Stimulated activated CD8-positive, alpha-beta memory T cell treated with anti-CD3 and anti-CD28 coated beads, Interleukin-12 subunit alpha, Interleukin-12 subunit beta, amount 100 ng/mL, for 24 hours (primary cell): ENCODE measurements around the gene BMAL2.

Experiments
- DNase-seq: peaks from one replicate; pipeline ENCODE4 v3.0.0-alpha.2; 2020; ENCODE audit errors: extremely low read depth

BMAL2 gene

GRCh38 chr12:27359578-27360340, 27.1 kb downstream of the BMAL2 start:
- no peak for DNase-seq

- DNase-seq = no peak
Measured at GRCh38 chr12:27361372-27361771, 28.7 kb downstream of the BMAL2 start.

DNA sequence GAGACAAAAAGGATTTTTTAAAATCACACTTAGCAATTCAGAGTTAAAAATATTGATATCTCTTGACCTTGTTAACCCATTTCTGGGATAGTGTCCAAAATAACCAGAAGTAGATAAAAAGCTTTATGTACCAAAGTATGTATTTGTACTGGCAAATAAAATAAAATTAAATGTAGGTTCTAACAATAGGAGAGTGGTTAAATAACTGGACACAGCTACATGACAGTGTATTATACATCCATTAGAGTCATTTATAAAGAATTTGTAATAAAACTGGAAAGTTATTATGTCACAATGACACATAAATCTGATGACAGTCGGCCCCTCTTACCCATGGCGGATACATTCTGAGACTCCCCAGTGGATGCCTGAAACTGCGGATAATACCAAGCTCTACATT, 34.0 kb downstream of the BMAL2 start:
- DNase-seq = no peak

GRCh38 chr12:27367078-27367477, 34.4 kb downstream of the BMAL2 start:
- DNase-seq = no peak

DNA sequence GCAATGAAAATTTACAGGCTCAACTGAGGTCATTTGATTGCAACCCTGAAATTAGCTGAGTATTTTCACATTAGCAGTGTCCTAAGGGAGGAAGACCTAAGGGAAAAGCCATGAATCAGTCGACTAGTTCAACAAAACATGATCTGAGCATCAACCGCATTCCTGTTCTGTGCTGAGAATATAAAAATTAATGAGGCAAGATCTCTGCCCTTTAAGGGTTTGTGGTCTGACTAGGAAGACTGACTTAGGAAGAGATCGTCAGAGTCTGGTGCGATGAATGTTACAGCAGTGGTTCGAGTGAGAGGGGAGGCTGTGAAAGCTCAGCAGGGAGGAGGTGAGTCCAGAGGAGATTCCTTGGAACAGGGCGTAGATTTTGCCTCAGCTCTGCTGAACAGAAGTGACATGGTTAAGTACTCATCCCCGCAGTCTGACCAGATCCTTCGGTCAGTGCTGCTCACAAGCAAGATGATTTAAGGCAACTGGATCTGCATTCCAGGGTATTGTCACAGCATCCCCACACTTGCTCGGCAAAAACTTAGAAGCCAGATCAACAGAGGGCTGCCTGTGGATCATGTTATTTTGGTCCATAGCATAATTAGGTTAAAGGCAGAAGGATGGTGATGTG, 49.6 kb downstream of the BMAL2 start:
- DNase-seq = no peak
